Testis (tissue), 3 donors: ENCODE data around the gene TMEM156. TPM values are rescaled to one million over a fixed set of nuclear protein-coding genes. Genes with fewer than 3 reads are reported as not detected.

Experiments used
- DNase-seq: peaks from one replicate; pipeline ENCODE4 v3.0.0-alpha.2; 2019
- H3K27ac ChIP-seq, 2 donors: fragments of 200-600 bp; sonication (generic); one replicate each; pipeline ENCODE4 v1.5.1; 2019
- H3K27me3 ChIP-seq: fragments of 200-600 bp; sonication (generic); one replicate; pipeline ENCODE4 v1.5.1; 2019
- H3K36me3 ChIP-seq: fragments of 200-600 bp; sonication (generic); one replicate; pipeline ENCODE4 v1.5.1; 2017; ENCODE audit warnings: low read depth; ENCODE audit errors: missing control alignments
- H3K4me1 ChIP-seq: fragments of 200-600 bp; sonication (generic); one replicate; pipeline ENCODE4 v1.5.1; 2019
- H3K4me3 ChIP-seq, 2 donors: fragments of 200-600 bp; sonication (generic); one replicate each; pipeline ENCODE4 v1.5.1; 2017 to 2019
- H3K9me3 ChIP-seq: fragments of 200-600 bp; sonication (generic); one replicate; pipeline ENCODE4 v1.5.1; 2017
- POLR2A ChIP-seq: fragments of 450-650 bp; IDR thresholded peaks from one replicate; pipeline ENCODE4 v1.6.1; 2017; ENCODE audit warnings: antibody characterized with exemption, mild to moderate bottlenecking, moderate library complexity
- WGBS, 2 donors: methylation state at CpG; one replicate each; pipeline ENCODE4 v1.1.5; 2018; 5-methylcytosine and 5-hydroxymethylcytosine counted together
- intact Hi-C: fragments of 100-400 bp; cut with DNase I; formaldehyde crosslinking; loops from one replicate; pipeline ENCODE4 v1.15.1; 2023; ENCODE audit warnings: low total_unique reads
- polyA plus RNA-seq: library from polyadenylated mRNA; stranded (reverse); fragments of 350-450 nt; fragmentation: Illumina TruSeq; extraction: RNeasy Lipid Tissue Mini Kit (QIAGEN cat#74804); gene quantifications from one replicate; pipeline ENCODE4 v1.2.3, GENCODE V29; 2014; ENCODE audit warnings: low read depth, low replicate concordance; ENCODE audit not compliant: insufficient read depth
- total RNA-seq, 2 donors: library from RNA; depleted of rRNA; stranded (reverse); fragments of >200 nt; gene quantifications; one replicate each; pipeline ENCODE4 v1.2.3, GENCODE V29; 2016
- TF ChIP-seq, protein P1 (sequence below), 3 experiments: fragments of 450-650 bp in 2 of 3; fragments of 200-600 bp in 1 of 3; sonication (generic) in 1 of 3; IDR thresholded peaks; one replicate each; pipeline ENCODE4 v1.5.1; 2016 to 2019; ENCODE audit warnings: antibody characterized with exemption in 3 of 3, mild to moderate bottlenecking in 2 of 3, moderate library complexity in 1 of 3

Gene TMEM156
- total and polyA plus RNA-seq, 3 donors from 2014 or later, result 0.86 TPM; not detected in 2

DNA sequence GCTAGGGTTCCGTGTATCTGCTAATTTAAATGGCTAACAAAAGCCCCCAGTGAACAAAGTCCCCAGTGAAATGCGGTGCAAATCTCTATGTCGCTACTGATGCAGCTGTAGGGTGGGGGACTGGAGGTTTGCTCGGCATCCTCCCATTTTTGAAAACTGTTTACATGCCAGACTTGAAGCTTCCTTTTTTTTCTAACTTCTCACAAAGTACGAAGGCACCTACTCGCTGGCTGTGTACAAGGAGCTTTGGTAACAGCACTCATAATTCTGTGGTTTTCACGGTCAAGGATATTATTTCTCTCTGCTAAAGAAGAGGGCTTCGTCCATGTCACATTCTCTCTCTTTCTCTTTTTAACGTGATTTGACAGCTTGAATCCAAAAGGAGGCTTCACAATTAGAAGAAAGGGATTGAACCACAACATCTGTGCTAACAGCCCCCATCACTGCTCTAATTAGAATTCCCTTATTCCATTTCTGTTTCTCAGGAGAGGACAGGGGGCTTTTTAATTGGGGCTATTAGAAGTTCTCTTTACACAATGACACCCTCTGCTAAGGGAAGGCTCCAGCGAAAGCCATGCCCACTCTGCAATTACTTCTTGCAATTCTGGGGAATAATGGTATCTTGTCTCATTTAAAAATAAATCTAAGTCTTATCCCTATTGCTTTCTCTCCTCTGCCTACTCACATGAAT is 46.7 kb downstream of the TMEM156 start:
- Histone ChIP-seq H3K4me3 (no peak overlapping the region), H3K36me3 (no peaks in the 10 kb centered on the region), H3K27ac (no peak overlapping the region), H3K27me3 (no peaks in the 10 kb centered on the region), H3K4me1 (no peaks in the 10 kb centered on the region), H3K9me3 (no peaks in the 10 kb centered on the region)
- 65 to 71% methylated on average over 10 of the region's 10 CpGs for WGBS, 2 donors
- no peak for TF ChIP-seq POLR2A
- TF ChIP-seq, protein P1, sequence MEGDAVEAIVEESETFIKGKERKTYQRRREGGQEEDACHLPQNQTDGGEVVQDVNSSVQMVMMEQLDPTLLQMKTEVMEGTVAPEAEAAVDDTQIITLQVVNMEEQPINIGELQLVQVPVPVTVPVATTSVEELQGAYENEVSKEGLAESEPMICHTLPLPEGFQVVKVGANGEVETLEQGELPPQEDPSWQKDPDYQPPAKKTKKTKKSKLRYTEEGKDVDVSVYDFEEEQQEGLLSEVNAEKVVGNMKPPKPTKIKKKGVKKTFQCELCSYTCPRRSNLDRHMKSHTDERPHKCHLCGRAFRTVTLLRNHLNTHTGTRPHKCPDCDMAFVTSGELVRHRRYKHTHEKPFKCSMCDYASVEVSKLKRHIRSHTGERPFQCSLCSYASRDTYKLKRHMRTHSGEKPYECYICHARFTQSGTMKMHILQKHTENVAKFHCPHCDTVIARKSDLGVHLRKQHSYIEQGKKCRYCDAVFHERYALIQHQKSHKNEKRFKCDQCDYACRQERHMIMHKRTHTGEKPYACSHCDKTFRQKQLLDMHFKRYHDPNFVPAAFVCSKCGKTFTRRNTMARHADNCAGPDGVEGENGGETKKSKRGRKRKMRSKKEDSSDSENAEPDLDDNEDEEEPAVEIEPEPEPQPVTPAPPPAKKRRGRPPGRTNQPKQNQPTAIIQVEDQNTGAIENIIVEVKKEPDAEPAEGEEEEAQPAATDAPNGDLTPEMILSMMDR (IDR thresholded peaks at IDR 0.05), result no peak
- no peak for DNase-seq
- intact Hi-C loops, result no loop called here

DNA sequence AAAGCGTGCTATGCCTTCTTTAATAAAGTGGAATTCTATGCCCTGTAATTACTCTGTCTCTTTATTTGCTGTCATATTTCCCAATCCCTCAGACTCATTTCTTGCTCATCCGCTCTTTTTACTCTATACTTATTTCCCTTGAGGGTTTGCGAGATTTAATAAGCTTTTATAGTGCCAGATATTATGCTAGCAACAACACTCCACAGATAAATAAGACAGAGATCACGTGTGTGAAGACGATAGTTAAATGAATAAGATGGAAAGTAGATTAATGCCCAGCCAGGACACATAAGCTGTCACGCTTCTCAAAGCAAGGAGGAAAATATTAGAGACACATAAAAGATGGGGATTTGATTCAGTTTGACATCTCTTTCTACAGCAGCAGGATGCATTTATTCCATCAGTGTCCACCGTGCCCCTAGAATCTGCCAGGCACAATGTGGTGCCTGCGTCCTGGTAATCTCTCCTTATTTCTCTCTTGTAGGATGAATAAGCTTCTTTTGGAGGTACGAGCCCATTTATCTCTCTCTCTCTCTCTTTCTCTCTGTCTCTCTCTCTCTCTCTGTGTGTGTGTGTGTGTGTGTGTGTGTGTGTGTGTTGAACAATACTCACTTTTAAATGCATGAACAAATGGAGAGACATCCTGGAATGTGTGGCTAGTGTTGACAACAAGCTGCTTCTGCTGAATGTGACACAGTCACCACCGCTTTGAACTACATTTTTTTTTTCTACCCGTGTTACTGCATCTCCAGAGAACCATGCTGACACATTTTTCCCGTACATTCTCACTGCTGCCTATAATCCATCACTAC is 48.2 kb downstream of the TMEM156 start:
- no peaks in the 10 kb centered on the region for H3K27me3 ChIP-seq
- intact Hi-C loops, result no loop called here
- no peak for DNase-seq
- no peaks in the 10 kb centered on the region for H3K36me3 ChIP-seq
- 74 to 77% methylated on average over 12 of the region's 12 CpGs for WGBS, 2 donors
- no peak overlapping the region for H3K27ac ChIP-seq
- H3K9me3 ChIP-seq, result no peaks in the 10 kb centered on the region
- no peak overlapping the region for H3K4me3 ChIP-seq
- H3K4me1 ChIP-seq, result no peaks in the 10 kb centered on the region
- TF ChIP-seq POLR2A, result no peak
- TF ChIP-seq, protein P1 (IDR thresholded peaks at IDR 0.05), result no peak

DNA sequence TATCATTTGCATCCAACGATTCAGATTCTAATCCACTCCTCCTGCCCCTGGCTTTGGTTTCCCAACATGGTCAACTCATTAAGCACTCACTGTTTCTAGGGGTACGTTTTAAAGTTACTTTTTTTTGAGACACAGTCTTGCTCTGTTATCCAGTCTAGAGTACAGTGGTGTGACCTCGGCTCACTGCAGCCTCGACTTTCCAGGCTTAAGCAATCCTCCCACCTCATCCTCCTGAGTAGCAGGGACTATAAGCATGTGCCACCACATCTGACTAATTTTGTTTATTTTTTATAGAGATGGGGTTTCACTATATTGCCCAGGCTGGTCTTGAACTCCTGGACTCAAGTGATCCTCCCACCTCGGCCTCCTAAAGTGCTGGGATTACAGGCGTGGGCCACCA is 48.9 kb downstream of the TMEM156 start:
- Histone ChIP-seq H3K4me3 (no peak overlapping the region), H3K36me3 (no peaks in the 10 kb centered on the region), H3K9me3 (no peaks in the 10 kb centered on the region), H3K27me3 (no peaks in the 10 kb centered on the region), H3K27ac (no peak overlapping the region), H3K4me1 (no peaks in the 10 kb centered on the region)
- TF ChIP-seq, protein P1 (IDR thresholded peaks at IDR 0.05), result no peak
- no peak for TF ChIP-seq POLR2A
- intact Hi-C loops, result no loop called here
- 81 to 89% methylated on average over 6 of the region's 6 CpGs for WGBS, 2 donors
- DNase-seq, result no peak

DNA sequence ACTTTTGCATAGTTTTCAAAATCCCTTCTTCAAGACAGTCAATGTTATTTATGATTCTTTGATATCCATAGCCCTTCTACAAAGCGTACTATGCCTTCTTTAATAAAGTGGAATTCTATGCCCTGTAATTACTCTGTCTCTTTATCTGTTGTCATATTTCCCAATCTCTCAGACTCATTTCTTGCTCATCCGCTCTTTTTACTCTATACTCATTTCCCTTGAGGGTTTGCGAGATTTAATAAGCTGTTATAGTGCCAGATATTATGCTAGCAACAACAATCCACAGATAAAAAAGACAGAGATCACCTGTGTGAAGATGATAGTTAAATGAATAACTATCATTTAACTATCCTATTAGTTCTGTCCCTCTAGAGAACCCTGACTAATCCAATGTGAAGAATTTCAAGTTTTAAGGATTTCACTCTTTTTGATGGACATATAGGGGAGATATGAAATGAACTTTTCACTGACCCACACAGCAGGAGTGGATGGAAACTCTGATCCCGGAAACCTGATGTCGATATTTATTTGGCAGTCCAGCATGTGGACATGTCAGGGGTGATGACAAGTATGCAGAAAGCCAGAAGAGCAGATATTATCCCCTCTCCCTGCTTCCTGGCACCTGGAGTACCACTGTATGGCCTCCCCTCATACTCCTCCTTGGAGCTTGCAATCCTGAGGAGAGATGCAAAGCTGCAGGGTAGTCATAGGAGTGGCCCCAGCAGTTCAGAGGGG is 49.7 kb downstream of the TMEM156 start:
- TF ChIP-seq, protein P1 (IDR thresholded peaks at IDR 0.05), result no peak
- TF ChIP-seq POLR2A, result no peak
- no peak overlapping the region for H3K27ac ChIP-seq
- DNase-seq, result no peak
- no peak overlapping the region for H3K4me3 ChIP-seq
- H3K9me3 ChIP-seq, result no peaks in the 10 kb centered on the region
- H3K36me3 ChIP-seq, result no peaks in the 10 kb centered on the region
- H3K27me3 ChIP-seq, result no peaks in the 10 kb centered on the region
- intact Hi-C loops, result no loop called here
- H3K4me1 ChIP-seq, result no peaks in the 10 kb centered on the region
- WGBS, 2 donors, result 86 to 89% methylated on average over 5 of the region's 5 CpGs
